Cardiac fibroblast (primary cell): ENCODE data around the gene GRP.

Source experiments
- DNase-seq, 2 donors: peaks; one replicate each; pipeline versions ENCODE4 v3.0.0 to v3.0.0-alpha.2; 2010; ENCODE audit warnings: low read depth in 2 of 2
- H3K4me3 ChIP-seq, 2 donors: replicated peaks in 1 of 2; 1 replicate in 1 of 2; 2 replicates in 1 of 2; pipeline ENCODE4 v1.5.1; 2011; ENCODE audit warnings: low read depth in 2 of 2, low read length in 2 of 2, mild to moderate bottlenecking in 2 of 2, moderate library complexity in 1 of 2
- CTCF ChIP-seq: IDR thresholded peaks from one replicate; pipeline ENCODE4 v1.5.1; 2011; ENCODE audit warnings: low read depth, mild to moderate bottlenecking, low read length, inconsistent platforms

GRP gene

DNA sequence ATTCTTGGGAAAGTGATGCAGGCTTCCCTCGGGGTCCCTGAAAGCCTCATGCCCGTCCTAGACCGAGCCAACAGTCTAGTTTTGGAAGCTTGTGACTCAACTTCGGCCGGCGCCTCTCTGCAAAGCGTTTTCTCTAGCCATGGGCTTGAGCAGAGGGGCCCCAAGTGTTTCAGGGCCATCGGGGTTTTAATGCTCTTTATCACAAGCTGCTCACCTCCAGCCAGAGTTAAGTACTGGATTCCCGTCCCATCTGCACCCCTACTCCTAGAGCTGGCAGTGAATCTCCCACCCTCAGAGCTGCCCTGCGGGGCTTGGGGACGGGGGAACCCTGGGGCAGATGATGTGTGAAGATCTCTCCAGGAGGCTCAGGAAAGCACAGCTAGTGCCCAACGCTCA, 46.0 kb downstream of the GRP start:
- no peak overlapping the region for H3K4me3 ChIP-seq
- no peak for DNase-seq
- TF ChIP-seq CTCF: no peak

DNA sequence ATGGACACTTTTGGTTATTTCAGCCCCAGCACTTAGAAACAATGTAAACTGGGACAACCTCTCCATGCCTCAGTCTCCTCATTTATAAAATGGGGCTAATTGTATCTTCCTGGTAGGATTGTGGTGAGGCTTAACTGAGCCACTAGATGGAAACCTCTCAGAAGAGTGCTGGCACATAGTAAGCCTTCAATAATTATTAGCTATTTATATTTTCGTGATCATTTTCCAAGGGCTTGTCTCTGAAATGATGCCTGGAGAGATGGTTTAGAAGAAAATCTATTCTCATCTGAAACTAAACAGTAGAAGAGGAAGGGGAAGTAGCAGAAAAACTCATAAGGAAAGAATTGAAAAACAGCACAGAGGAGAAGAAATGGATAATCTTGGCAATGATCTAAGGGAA, 46.5 kb downstream of the GRP start:
- DNase-seq: no peak
- no peak for TF ChIP-seq CTCF
- no peak overlapping the region for H3K4me3 ChIP-seq

DNA sequence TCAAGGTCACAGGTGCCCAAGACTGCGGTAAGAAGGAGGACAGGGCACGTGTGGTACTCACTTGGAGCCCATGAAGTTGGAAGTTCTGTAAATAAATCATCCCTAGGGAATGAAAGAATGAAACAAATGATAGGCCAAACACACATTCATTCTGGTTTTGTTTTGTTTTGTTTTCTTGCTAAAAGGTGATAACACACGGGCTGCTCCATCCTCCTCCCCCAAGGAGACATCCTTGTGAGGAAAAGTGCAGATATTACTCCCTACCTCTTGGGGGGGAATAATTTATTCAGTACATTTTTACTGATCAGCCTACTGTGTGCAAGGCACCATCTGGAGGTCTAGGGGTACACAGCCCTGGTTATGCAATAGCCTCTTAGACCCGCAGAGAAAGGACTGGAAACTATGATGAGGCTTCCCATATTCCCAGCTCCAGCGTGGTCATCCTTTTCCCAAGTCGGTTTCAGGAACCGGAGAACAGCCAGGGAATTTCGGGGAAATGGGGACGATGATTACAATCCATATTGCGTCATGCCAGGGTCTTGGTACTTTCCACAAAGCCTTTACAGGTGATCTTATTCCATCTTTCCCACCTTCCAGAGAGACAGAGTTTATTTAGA, 47.0 kb downstream of the GRP start:
- H3K4me3 ChIP-seq: no peak overlapping the region
- DNase-seq: no peak
- TF ChIP-seq CTCF: no peak

DNA sequence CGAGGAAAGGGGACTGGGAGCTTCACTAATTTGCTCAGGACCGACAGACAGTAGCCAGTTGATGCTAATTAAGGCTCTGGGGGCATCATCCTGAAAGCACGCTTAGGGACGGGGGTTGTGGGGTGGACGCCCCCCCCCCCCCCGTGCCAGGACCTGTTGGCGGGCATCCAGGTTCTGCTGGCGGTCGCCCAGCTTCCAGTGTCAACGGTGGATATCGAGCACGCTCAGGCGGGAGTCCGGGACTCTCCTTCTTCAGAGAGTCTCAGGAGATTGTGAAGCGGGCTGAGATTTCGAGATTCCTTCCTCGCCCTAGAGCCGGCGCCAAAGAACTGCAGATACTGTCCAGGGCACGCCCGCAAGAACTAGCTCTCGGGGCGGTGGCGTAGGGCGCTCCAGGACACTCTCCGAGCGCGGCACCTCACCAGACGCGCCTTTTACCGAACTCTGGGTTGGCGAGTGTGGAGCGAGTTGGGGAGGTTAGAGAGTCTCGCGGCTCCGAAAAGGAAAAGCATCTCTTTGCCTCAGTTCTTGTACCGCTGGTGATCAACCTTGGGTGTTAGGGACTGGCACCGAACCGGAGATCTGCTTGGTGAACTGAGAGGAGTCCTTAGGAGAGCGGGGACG, 47.7 kb downstream of the GRP start:
- no peak for DNase-seq
- no peak for TF ChIP-seq CTCF
- H3K4me3 ChIP-seq: no peak overlapping the region

- no peak overlapping the region for H3K4me3 ChIP-seq
- no peak for TF ChIP-seq CTCF
- DNase-seq: no peak
Observed at GRCh38 chr18:59268127-59268720, 48.3 kb downstream of the GRP start.

- H3K4me3 ChIP-seq: no peak overlapping the region
- DNase-seq: peak in 1 of 2 donors; percentile 37
- no peak for TF ChIP-seq CTCF
Observed at GRCh38 chr18:59268721-59269562, 49.0 kb downstream of the GRP start.
